ENCODE measurements around the gene CCDC138. TPM values are rescaled to one million over a fixed set of nuclear protein-coding genes. Genes with fewer than 3 reads are reported as not detected.
A peak's percentile ranks its signal among the peaks of the same experiment; 100 is the strongest.

Gene CCDC138
- total RNA-seq, 2 experiments from 2014 or later = 4.7 to 5.8 TPM

- no peak overlapping the region for H3K27ac Mint-ChIP-seq
- CTCF ChIA-PET = no interaction called here
- H3K4me3 ChIP-seq (ENCODE audit: low read length) = no peak overlapping the region
Observed at GRCh38 chr2:108776475-108776874, 10.1 kb upstream of the CCDC138 start.

GRCh38 chr2:108778857-108779256 is 7.7 kb upstream of the CCDC138 start:
- ATAC-seq (ENCODE audit: poor library complexity) = no peak
- intact Hi-C loops (cut with DNase I, micrococcal nuclease) = no loop called here

More at GRCh38 chr2:108776475-108776874, 10.1 kb upstream of the CCDC138 start:
- Mint-ChIP-seq H3K36me3 (ENCODE audit: low read depth) (peaks cover 85% of the 10 kb centered on the region), H3K9me3 (no peaks in the 10 kb centered on the region), H3K4me1 (ENCODE audit: low read depth) (peaks cover 4% of the 10 kb centered on the region), H3K4me3 (no peak overlapping the region), H3K27me3 (no peaks in the 10 kb centered on the region)
- ATAC-seq (ENCODE audit: poor library complexity) (no peak), DNase-seq (no peak)
- POLR2A ChIA-PET = no interaction called here
- intact Hi-C loops (cut with DNase I, micrococcal nuclease) = no loop called here
- Histone ChIP-seq H3K36me3 (ENCODE audit: insufficient read depth, low read length) (peaks cover 85% of the 10 kb centered on the region), H3K27me3 (ENCODE audit: control insufficient read depth in 1 of 2, insufficient read depth in 2 of 2, low read length in 2 of 2) (no peaks in the 10 kb centered on the region), H3K9me3 (ENCODE audit: control insufficient read depth in 1 of 2, insufficient read depth in 1 of 2, low read length in 2 of 2) (no peaks in the 10 kb centered on the region), H3K27ac (ENCODE audit: low read depth in 1 of 2, low read length in 2 of 2) (no peak overlapping the region), H3K4me1 (ENCODE audit: insufficient read depth, low read length) (no peaks in the 10 kb centered on the region)
- TF ChIP-seq CTCF (IDR thresholded peaks at IDR 0.05) = no peak

GRCh38 chr2:108786008-108786353 is 590 bp upstream of the CCDC138 start:
- peak; percentile 2 for ATAC-seq (ENCODE audit: poor library complexity)
- POLR2A ChIA-PET = no interaction called here
- TF ChIP-seq CTCF (IDR thresholded peaks at IDR 0.05) = no peak

More at GRCh38 chr2:108778857-108779256, 7.7 kb upstream of the CCDC138 start:
- H3K4me1 ChIP-seq (ENCODE audit: insufficient read depth, low read length) = no peaks in the 10 kb centered on the region
- Mint-ChIP-seq H3K9me3 (no peaks in the 10 kb centered on the region), H3K4me1 (ENCODE audit: low read depth) (peaks cover 4% of the 10 kb centered on the region), H3K4me3 (no peak overlapping the region), H3K27me3 (no peaks in the 10 kb centered on the region), H3K27ac (no peak overlapping the region), H3K36me3 (ENCODE audit: low read depth) (peaks cover 81% of the 10 kb centered on the region)
- CTCF ChIA-PET = no interaction called here
- H3K27ac ChIP-seq (ENCODE audit: low read depth in 1 of 2, low read length in 2 of 2) = no peak overlapping the region
- peaks cover 84% of the 10 kb centered on the region for H3K36me3 ChIP-seq (ENCODE audit: insufficient read depth, low read length)
- POLR2A ChIA-PET = no interaction called here
- no peak overlapping the region for H3K4me3 ChIP-seq (ENCODE audit: low read length)
- no peaks in the 10 kb centered on the region for H3K27me3 ChIP-seq (ENCODE audit: control insufficient read depth in 1 of 2, insufficient read depth in 2 of 2, low read length in 2 of 2)
- no peaks in the 10 kb centered on the region for H3K9me3 ChIP-seq (ENCODE audit: control insufficient read depth in 1 of 2, insufficient read depth in 1 of 2, low read length in 2 of 2)
- no peak for TF ChIP-seq CTCF (IDR thresholded peaks at IDR 0.05)
- no peak for DNase-seq

More at GRCh38 chr2:108786008-108786353, 590 bp upstream of the CCDC138 start:
- peak overlapping the region; percentile 92 for H3K27ac Mint-ChIP-seq
- peaks cover 22% of the 10 kb centered on the region for H3K4me1 Mint-ChIP-seq (ENCODE audit: low read depth)
- peak overlapping the region; percentile 78 for H3K4me3 ChIP-seq (ENCODE audit: low read length)
- intact Hi-C loops (cut with DNase I, micrococcal nuclease) = loop anchor here (2.0 to 10.0 kb wide), 6 partner anchors 67 to 339 kb away; partner anchors contain the start of genes EDAR (in 2 of the 2), LIMS1 (in 1 of the 2), RANBP2 (in 1 of the 2) and SH3RF3 (in 1 of the 2)
- no peaks in the 10 kb centered on the region for H3K27me3 Mint-ChIP-seq
- no peaks in the 10 kb centered on the region for H3K27me3 ChIP-seq (ENCODE audit: control insufficient read depth in 1 of 2, insufficient read depth in 2 of 2, low read length in 2 of 2)
- DNase-seq = no peak
- peaks cover 8% of the 10 kb centered on the region for H3K4me1 ChIP-seq (ENCODE audit: insufficient read depth, low read length)
- peak overlapping the region; percentile 33 to 63 for H3K27ac ChIP-seq (ENCODE audit: low read depth in 1 of 2, low read length in 2 of 2)
- CTCF ChIA-PET = interaction anchor here (1.2 to 1.7 kb wide), 2 partner anchors 202 to 724 kb away, joined by 3 to 4 read pairs; no protein-coding TSS in a partner anchor
- H3K9me3 Mint-ChIP-seq = no peaks in the 10 kb centered on the region
- peaks cover 49% of the 10 kb centered on the region for H3K36me3 Mint-ChIP-seq (ENCODE audit: low read depth)
- peaks cover 32% of the 10 kb centered on the region for H3K36me3 ChIP-seq (ENCODE audit: insufficient read depth, low read length)
- no peaks in the 10 kb centered on the region for H3K9me3 ChIP-seq (ENCODE audit: control insufficient read depth in 1 of 2, insufficient read depth in 1 of 2, low read length in 2 of 2)
- H3K4me3 Mint-ChIP-seq = peak overlapping the region; percentile 99

Measured in CD4-positive, alpha-beta T cell (primary cell).